Measurements from ENCODE around the gene HMGB4. TPM values are rescaled to one million over a fixed set of nuclear protein-coding genes. Genes with fewer than 3 reads are reported as not detected.

HMGB4 gene
- total and polyA plus RNA-seq, 2 of the 4 experiments (the other 2 are of a cell fraction): not detected

DNA sequence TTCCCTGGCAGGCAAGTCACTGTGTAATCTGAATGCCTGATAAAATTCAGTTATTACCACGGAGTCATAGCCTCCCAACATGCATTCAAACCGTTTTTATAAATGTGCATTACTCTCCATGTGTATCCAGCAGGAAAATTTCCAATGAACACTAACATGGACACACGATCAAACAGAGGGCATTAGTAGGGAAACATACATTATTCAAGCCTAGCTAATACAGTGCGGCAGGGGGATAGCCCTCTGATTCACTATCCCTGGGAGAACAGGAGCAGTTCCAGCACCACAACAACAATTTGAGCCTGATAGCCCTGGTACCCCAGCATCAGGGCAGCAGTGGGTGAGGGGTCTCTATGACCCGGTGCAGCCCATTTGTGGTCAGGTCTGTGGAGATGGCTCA is 35.8 kb upstream of the HMGB4 start:
- Histone ChIP-seq H3K56ac (ENCODE audit: extremely low read depth, insufficient read depth, low read length) (no peak overlapping the region), H3K14ac (replicated peaks; ENCODE audit: low read depth, low read length) (no peak overlapping the region), H3K23ac (ENCODE audit: low read depth, low read length) (no peak overlapping the region), H2AK9ac (replicated peaks; ENCODE audit: low read depth, low read length, poor library complexity) (no peak overlapping the region), H3K9me1 (ENCODE audit: insufficient read depth, low read length) (no peaks in the 10 kb centered on the region), H3K4me3 (ENCODE audit: insufficient read depth, low read depth, low read length) (no peak overlapping the region), H3K4ac (ENCODE audit: low read depth, low read length) (no peak overlapping the region), H4K20me1 (ENCODE audit: insufficient read depth, low read length) (no peaks in the 10 kb centered on the region), H2AFZ (replicated peaks; ENCODE audit: low read length, poor library complexity) (no peak overlapping the region), H4K8ac (ENCODE audit: low read depth in 2 of 2, low read length in 2 of 2) (no peak overlapping the region), H2AK5ac (ENCODE audit: low read depth, low read length) (no peak overlapping the region), H3K9me3 (ENCODE audit: control insufficient read depth, insufficient read depth, low read length) (peaks cover 28% of the 10 kb centered on the region), H2BK5ac (ENCODE audit: low read depth, low read length, poor library complexity, severe bottlenecking) (no peak overlapping the region), H3K4me1 (ENCODE audit: control insufficient read depth, insufficient read depth, low read length) (no peaks in the 10 kb centered on the region), H3K18ac (ENCODE audit: low read depth, low read length) (no peak overlapping the region), H3K4me2 (ENCODE audit: low read depth, low read length) (no peak overlapping the region), H2BK15ac (ENCODE audit: low read depth, low read length) (no peak overlapping the region), H2BK120ac (ENCODE audit: low read depth, low read length) (no peak overlapping the region), H3K27me3 (ENCODE audit: control insufficient read depth, insufficient read depth, low read length) (no peaks in the 10 kb centered on the region), H3K79me1 (ENCODE audit: low read depth in 1 of 2, low read length in 2 of 2) (no peaks in the 10 kb centered on the region), H3K9ac (ENCODE audit: low read depth, low read length) (no peak overlapping the region), H2BK20ac (ENCODE audit: low read depth, low read length) (no peak overlapping the region), H3K36me3 (ENCODE audit: control insufficient read depth, insufficient read depth, low read length) (no peaks in the 10 kb centered on the region), H3K27ac (ENCODE audit: insufficient read depth, low read length) (no peak overlapping the region), H4K5ac (ENCODE audit: low read depth, low read length) (no peak overlapping the region), H4K91ac (ENCODE audit: insufficient read depth, low read depth, low read length) (no peak overlapping the region)
- BruUV-seq (replicated peaks): no TSS peak
- no peak for DNase-seq
- dilution Hi-C loops (cut with HindIII; ENCODE audit: low sequenced_read_pairs, unreplicated experiment) (no loop called here), in situ Hi-C loops (cut with MboI; ENCODE audit: low sequenced_read_pairs) (no loop called here), intact Hi-C loops (cut with micrococcal nuclease) (no loop called here)
- WGBS, 2 experiments (ENCODE audit: extremely low coverage in 2 of 2, insufficient read length in 1 of 2): no CpG with 5 or more reads among the region's 5 CpGs
- TF ChIP-seq RAD21 (IDR thresholded peaks at IDR 0.05; ENCODE audit: low read length) (no peak), MXI1 (IDR thresholded peaks at IDR 0.05; ENCODE audit: borderline replicate concordance, low read depth, low read length) (no peak), MAFK (IDR thresholded peaks at IDR 0.05; ENCODE audit: low read depth, low read length) (no peak), MAZ (IDR thresholded peaks at IDR 0.05; ENCODE audit: borderline replicate concordance, low read depth, low read length) (no peak), NFE2L2 (IDR thresholded peaks at IDR 0.05; ENCODE audit: low read depth, low read length) (no peak), SMC3 (IDR thresholded peaks at IDR 0.05; ENCODE audit: low read depth, low read length) (no peak), FOS (IDR thresholded peaks at IDR 0.05; ENCODE audit: low read depth, low read length) (no peak), POLR2A (IDR thresholded peaks at IDR 0.05; ENCODE audit: low read depth, low read length) (no peak), CEBPB (IDR thresholded peaks at IDR 0.05; ENCODE audit: low read depth, low read length) (no peak)
- TF ChIP-seq, protein P1, sequence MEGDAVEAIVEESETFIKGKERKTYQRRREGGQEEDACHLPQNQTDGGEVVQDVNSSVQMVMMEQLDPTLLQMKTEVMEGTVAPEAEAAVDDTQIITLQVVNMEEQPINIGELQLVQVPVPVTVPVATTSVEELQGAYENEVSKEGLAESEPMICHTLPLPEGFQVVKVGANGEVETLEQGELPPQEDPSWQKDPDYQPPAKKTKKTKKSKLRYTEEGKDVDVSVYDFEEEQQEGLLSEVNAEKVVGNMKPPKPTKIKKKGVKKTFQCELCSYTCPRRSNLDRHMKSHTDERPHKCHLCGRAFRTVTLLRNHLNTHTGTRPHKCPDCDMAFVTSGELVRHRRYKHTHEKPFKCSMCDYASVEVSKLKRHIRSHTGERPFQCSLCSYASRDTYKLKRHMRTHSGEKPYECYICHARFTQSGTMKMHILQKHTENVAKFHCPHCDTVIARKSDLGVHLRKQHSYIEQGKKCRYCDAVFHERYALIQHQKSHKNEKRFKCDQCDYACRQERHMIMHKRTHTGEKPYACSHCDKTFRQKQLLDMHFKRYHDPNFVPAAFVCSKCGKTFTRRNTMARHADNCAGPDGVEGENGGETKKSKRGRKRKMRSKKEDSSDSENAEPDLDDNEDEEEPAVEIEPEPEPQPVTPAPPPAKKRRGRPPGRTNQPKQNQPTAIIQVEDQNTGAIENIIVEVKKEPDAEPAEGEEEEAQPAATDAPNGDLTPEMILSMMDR (conservative IDR thresholded peaks at IDR 0.05; ENCODE audit: low read depth, low read length): no peak
- ChIA-PET POLR2A (ENCODE audit: unreplicated experiment) (no interaction called here), CTCF (no interaction called here)
- no peak for ATAC-seq (ENCODE audit: low read depth)
